Left forelimb (tissue), 1 donor: Measurements from ENCODE around the gene WDR19.

Source experiments
- DNase-seq: peaks from one replicate; pipeline ENCODE4 v3.0.0-alpha.2; 2018; ENCODE audit warnings: low spot score

Gene WDR19

GRCh38 chr4:39303871-39304270 lies 121.5 kb downstream of the WDR19 start:
- no peak for DNase-seq

- no peak for DNase-seq
These were observed 122.3 kb downstream of the WDR19 start for GRCh38 chr4:39304651-39305050.

GRCh38 chr4:39305912-39306677 lies 123.8 kb downstream of the WDR19 start:
- no peak for DNase-seq

- no peak for DNase-seq
These were observed 126.3 kb downstream of the WDR19 start for GRCh38 chr4:39308611-39309010.

- no peak for DNase-seq
These were observed 130.5 kb downstream of the WDR19 start for GRCh38 chr4:39312816-39313215.

- DNase-seq: no peak
These were observed 137.3 kb downstream of the WDR19 start for GRCh38 chr4:39319676-39320075.

GRCh38 chr4:39320381-39321115 lies 138.2 kb downstream of the WDR19 start:
- DNase-seq: no peak

GRCh38 chr4:39323821-39324220 lies 141.5 kb downstream of the WDR19 start:
- DNase-seq: no peak

GRCh38 chr4:39324446-39324845 lies 142.1 kb downstream of the WDR19 start:
- DNase-seq: no peak

- no peak for DNase-seq
These were observed 142.7 kb downstream of the WDR19 start for GRCh38 chr4:39324897-39325613.

GRCh38 chr4:39326468-39326977 lies 144.2 kb downstream of the WDR19 start:
- DNase-seq: no peak

GRCh38 chr4:39330353-39330752 lies 148.0 kb downstream of the WDR19 start:
- DNase-seq: no peak

GRCh38 chr4:39331191-39331590 lies 148.9 kb downstream of the WDR19 start:
- no peak for DNase-seq
